GM12801 (cell line): ENCODE results near the gene IL18R1.

ENCODE experiments used
- TF ChIP-seq, protein P1 (sequence below): IDR thresholded peaks from one replicate; pipeline ENCODE4 v1.5.1; 2011; ENCODE audit warnings: control low read depth; ENCODE audit not compliant: insufficient read length; ENCODE audit errors: extremely low read depth

Gene IL18R1, protein sequence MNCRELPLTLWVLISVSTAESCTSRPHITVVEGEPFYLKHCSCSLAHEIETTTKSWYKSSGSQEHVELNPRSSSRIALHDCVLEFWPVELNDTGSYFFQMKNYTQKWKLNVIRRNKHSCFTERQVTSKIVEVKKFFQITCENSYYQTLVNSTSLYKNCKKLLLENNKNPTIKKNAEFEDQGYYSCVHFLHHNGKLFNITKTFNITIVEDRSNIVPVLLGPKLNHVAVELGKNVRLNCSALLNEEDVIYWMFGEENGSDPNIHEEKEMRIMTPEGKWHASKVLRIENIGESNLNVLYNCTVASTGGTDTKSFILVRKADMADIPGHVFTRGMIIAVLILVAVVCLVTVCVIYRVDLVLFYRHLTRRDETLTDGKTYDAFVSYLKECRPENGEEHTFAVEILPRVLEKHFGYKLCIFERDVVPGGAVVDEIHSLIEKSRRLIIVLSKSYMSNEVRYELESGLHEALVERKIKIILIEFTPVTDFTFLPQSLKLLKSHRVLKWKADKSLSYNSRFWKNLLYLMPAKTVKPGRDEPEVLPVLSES

DNA sequence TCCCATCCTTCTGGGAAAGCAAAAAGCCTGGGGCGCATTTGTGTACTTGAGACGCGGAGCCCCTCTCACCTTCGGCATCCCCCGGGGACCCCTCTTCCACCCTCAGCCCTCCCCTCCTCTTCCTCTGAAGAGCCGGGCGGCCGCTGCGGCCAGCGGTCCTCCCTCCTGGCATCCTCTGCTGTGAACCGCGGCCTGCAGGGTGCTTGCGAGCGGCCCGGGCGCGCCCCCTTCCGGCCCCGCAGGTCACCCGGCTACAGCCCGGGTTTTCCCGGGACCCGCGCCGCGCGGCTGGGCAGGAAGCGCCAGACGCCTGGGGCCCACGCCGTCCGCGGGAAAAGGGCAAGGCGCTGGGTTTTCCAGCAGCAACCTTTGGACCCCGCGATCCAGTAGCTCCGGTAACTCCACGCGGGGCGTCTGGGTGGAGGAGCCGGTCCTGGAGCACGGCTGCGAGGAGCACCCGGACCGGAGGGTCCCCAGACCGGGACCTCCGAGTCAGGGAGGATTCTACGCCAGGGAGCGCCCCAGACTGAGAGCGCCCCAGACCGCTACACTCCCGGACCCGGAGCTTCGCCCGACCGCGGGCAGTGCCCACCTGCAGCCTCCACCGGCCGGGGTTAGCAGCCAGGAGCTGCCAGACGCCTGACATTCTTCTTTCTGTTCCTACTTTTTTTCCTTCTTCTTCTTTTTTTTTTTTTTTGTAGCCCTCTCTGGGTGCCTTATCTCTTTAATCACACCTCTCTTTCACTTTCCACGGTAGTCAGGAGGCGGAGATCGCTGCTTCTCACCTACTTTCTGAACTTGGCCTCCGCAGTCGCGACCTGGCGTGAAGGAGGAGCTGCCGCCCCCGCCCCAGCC is at the start of gene IL18R1:
TSS of gene IL18R1 (plus strand) at position 271 of the 855 bp plus-strand sequence. CDS start 6,865 bp downstream, outside the sequence.
- TF ChIP-seq, protein P1, sequence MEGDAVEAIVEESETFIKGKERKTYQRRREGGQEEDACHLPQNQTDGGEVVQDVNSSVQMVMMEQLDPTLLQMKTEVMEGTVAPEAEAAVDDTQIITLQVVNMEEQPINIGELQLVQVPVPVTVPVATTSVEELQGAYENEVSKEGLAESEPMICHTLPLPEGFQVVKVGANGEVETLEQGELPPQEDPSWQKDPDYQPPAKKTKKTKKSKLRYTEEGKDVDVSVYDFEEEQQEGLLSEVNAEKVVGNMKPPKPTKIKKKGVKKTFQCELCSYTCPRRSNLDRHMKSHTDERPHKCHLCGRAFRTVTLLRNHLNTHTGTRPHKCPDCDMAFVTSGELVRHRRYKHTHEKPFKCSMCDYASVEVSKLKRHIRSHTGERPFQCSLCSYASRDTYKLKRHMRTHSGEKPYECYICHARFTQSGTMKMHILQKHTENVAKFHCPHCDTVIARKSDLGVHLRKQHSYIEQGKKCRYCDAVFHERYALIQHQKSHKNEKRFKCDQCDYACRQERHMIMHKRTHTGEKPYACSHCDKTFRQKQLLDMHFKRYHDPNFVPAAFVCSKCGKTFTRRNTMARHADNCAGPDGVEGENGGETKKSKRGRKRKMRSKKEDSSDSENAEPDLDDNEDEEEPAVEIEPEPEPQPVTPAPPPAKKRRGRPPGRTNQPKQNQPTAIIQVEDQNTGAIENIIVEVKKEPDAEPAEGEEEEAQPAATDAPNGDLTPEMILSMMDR, result no peak

DNA sequence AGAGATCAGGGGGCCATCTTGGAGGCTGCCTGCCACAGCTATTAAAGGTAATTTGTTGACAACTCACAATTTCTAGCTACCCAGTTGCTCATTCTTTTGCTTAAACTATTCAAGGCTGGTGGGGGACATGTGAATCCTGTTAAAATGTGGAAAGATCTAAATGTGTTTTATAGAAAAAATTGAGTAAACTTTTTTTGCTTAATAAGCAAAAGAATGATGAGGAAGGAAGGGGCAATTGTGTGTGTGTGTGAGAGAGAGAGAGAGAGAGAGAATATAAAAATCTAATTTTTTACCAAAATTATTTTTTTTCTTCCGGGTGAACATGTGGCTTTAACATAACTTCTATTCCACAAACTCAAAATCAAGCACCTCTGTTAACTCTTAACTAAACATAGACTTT is 49.5 kb upstream of the IL18R1 start:
- TF ChIP-seq, protein P1, result no peak

DNA sequence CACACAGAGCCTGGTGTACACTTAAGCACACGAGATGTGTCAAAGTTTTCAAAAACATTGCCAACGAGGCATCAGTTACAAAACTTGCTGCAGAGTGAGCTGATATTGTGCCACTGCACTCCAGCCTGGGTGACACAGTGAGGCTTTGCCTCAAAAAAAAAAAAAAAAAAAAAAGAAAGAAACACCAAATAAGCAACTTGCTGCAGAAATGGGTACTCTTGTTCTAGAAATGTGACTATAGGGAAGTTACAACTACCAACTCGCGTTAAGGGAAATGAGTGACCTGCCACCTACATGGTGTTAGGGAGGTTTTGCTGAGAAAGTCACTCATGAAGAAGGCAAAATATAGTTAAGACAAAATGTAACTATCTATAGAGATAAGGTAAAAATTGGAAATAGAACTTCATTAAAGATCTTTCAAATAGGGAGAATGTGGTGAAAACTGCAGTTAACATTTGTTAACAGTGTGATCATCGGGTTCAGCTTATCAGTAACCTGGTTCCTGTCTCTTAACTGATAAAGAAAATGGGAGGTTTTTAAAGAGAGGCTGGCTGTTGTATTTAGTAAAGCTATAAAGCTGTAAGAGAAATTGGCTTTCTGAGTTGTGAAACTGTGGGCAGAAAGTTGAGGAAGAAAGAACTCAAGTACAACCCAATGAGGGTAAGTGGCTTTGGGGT is 44.5 kb upstream of the IL18R1 start, which contains the start of gene IL1RL1:
TSS of gene IL1RL1 (plus strand) at position 600 of the 677 bp plus-strand sequence. CDS start 26,702 bp downstream, outside the sequence.
- TF ChIP-seq, protein P1, result no peak

DNA sequence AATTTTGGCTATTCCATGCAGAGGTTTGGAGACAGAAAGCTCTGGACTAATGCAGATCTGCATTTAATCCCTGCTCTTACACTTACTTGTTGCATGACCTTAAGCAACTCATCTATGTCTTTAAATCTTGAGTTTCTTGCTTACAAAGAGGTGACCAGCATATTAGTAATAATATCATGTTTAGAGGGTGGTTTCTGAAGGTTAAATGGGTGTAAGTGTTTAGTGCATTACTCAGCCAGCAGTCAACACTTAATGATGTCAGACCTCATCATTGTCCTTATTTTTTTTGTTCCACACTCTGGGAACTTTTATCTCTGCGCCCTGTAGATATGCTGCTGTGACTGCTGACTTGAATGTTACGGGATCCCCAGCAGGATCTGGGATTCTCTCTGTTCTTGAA is 42.6 kb upstream of the IL18R1 start:
- TF ChIP-seq, protein P1, result no peak

DNA sequence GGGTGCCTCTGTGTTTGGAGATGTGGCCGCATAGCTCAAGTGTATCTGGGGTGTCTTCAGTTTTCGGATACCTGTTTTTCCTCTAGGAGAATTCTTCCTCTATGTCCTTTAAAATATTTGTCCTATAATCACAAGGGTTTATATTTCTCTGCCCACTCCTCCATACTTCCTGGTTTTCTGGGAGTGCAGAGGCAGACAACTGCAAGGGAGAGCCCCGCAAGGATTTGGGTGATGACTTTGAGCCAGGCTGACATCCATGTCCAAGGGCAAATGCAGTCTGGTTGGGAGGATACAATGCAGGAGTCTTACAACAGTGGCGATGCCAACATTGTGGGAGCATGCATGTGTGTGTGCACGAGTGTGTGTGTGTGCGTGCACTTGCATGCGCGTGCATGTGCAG is 42.1 kb upstream of the IL18R1 start:
- TF ChIP-seq, protein P1, result no peak

DNA sequence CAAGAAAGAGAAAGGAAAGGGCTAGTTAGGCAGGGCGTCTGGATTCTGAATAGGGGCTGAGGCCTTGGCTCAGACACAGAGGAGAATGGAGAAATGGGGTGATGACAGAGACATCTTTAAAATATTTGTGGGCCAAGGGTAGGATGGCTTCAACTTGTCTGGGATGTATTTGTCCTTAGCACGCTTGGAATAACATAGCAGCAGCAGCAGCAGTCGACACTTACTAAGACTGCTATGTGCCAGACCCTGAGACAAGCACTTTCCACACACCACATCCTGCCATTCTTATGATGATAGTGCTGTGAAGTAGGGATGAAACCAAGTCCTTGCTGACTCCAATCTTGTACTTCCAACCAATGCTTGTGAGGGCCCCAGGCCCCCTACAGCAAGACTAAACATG is 41.6 kb upstream of the IL18R1 start:
- TF ChIP-seq, protein P1, result no peak
